Measurements from ENCODE around the gene LRRC8C.

GRCh38 chr1:89587729-89588161 lies 45.2 kb upstream of the LRRC8C start:
- TF ChIP-seq, protein P1, sequence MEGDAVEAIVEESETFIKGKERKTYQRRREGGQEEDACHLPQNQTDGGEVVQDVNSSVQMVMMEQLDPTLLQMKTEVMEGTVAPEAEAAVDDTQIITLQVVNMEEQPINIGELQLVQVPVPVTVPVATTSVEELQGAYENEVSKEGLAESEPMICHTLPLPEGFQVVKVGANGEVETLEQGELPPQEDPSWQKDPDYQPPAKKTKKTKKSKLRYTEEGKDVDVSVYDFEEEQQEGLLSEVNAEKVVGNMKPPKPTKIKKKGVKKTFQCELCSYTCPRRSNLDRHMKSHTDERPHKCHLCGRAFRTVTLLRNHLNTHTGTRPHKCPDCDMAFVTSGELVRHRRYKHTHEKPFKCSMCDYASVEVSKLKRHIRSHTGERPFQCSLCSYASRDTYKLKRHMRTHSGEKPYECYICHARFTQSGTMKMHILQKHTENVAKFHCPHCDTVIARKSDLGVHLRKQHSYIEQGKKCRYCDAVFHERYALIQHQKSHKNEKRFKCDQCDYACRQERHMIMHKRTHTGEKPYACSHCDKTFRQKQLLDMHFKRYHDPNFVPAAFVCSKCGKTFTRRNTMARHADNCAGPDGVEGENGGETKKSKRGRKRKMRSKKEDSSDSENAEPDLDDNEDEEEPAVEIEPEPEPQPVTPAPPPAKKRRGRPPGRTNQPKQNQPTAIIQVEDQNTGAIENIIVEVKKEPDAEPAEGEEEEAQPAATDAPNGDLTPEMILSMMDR (IDR thresholded peaks at IDR 0.05), result no peak
- TF ChIP-seq EZH2 (IDR thresholded peaks at IDR 0.05; ENCODE audit: borderline replicate concordance, insufficient read depth, low read depth, low read length, poor library complexity, severe bottlenecking), result no peak
